Sigmoid colon (tissue), 4 donors: Measurements from ENCODE around the gene TSC22D1.

Source experiments
- CTCF ChIP-seq, 4 experiments: fragments of 450-650 bp in 3 of 4; fragments of 200-600 bp in 1 of 4; IDR thresholded peaks; one replicate each; pipeline ENCODE4 v1.5.1; 2016 to 2019; ENCODE audit warnings: antibody characterized with exemption in 4 of 4, mild to moderate bottlenecking in 3 of 4, moderate library complexity in 2 of 4
- POLR2A ChIP-seq, 2 donors: fragments of 450-650 bp; IDR thresholded peaks; one replicate each; pipeline ENCODE4 v1.6.1; 2016; ENCODE audit warnings: antibody characterized with exemption in 2 of 2, mild to moderate bottlenecking in 2 of 2, moderate library complexity in 2 of 2
- POLR2AphosphoS5 ChIP-seq, 4 donors: sonication (generic); formaldehyde crosslinking; IDR thresholded peaks; one replicate each; pipeline ENCODE4 v1.6.1; 2017; ENCODE audit warnings: antibody characterized with exemption in 4 of 4

DNA sequence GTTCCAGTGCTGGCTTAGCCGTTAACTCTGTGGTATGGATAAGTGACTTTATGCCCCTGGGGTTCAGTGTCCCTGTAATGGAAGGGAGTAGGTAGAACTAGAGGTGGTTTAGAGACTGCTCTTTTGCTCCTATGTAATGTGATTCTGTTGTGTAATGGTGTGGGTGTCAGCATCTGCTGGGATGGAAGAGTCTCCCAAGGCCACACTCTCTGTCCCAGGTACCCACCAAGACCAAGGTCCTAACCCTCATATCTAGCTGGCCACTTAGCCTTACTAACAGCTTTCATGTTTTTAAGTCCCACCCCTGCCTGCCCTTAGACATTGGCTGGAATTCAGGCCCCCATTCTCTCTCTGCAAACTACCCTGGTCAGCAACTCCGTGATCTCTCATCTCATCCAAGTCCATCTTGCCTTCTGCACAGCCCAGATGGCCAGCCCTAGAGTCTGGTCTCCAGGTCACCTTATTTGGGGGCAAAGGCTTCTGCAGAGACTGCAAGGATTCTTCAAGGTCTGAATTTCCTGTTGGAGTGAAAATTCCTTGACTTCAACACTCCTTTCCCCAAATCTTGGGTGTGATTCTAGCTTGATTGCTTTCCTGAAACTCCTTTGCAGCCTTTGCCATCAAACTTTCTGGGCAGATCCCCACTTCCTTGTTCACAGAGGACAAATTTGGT is 154.1 kb downstream of the TSC22D1 start:
- TF ChIP-seq POLR2A (IDR thresholded peaks at IDR 0.05) (no peak), POLR2AphosphoS5 (IDR thresholded peaks at IDR 0.05) (no peak), CTCF (IDR thresholded peaks at IDR 0.05) (no peak)
